ENCODE data around the gene PTTG1IP. TPM values are rescaled to one million over a fixed set of nuclear protein-coding genes. Genes with fewer than 3 reads are reported as not detected.

Gene PTTG1IP
- total RNA-seq, 2 experiments from 2014 or later, result 54.9 to 55.2 TPM

DNA sequence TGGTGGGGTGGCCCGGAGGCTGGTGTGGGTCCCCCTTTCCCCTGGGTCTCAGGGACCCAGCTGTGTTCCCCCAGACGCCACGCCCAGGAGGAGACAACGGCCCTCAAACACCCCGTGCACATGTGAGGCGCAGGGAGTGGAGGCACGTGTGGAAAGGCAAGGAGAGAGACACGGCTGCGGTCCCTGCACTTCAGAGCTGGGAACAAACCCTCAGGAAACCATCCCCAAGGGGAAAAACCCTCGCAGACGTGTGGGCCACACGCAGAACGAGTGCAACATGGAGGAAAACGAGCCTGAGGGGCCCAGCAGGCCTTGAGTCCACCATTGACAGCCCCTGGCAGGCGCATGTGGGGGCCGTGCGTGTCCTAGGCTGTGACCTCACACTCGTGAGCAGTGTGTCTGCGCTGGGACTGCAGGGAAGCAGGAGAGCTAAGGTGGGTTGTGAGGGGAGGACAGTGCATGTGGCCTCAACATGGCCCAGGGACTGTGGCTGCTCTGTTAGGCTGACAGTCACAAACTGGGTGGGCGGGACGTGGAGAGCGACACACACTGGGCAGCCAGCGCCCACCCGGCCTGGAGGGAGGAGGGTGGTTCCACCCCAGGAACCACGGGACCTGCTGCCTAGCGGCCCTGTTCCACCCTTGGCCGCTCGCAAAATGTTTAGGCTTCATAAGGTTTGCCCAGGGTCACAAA lies 27.2 kb upstream of the PTTG1IP start:
- DNase-seq (no peak), ATAC-seq (no peak)
- H3K27me3 Mint-ChIP-seq (ENCODE audit: low read depth), result no peaks in the 10 kb centered on the region
- peaks cover 4% of the 10 kb centered on the region for H3K4me1 Mint-ChIP-seq (ENCODE audit: low read depth)
- H3K4me3 Mint-ChIP-seq, result no peak overlapping the region
- ChIA-PET CTCF (no interaction called here), POLR2A (interaction anchor here (1.2 kb wide), 1 partner anchor 13 kb away, joined by 3 read pairs; no protein-coding TSS in a partner anchor)
- no peak overlapping the region for H3K27ac Mint-ChIP-seq
- peaks cover 81% of the 10 kb centered on the region for H3K36me3 Mint-ChIP-seq (ENCODE audit: low read depth)
- H3K9me3 Mint-ChIP-seq (ENCODE audit: insufficient read depth), result no peaks in the 10 kb centered on the region

DNA sequence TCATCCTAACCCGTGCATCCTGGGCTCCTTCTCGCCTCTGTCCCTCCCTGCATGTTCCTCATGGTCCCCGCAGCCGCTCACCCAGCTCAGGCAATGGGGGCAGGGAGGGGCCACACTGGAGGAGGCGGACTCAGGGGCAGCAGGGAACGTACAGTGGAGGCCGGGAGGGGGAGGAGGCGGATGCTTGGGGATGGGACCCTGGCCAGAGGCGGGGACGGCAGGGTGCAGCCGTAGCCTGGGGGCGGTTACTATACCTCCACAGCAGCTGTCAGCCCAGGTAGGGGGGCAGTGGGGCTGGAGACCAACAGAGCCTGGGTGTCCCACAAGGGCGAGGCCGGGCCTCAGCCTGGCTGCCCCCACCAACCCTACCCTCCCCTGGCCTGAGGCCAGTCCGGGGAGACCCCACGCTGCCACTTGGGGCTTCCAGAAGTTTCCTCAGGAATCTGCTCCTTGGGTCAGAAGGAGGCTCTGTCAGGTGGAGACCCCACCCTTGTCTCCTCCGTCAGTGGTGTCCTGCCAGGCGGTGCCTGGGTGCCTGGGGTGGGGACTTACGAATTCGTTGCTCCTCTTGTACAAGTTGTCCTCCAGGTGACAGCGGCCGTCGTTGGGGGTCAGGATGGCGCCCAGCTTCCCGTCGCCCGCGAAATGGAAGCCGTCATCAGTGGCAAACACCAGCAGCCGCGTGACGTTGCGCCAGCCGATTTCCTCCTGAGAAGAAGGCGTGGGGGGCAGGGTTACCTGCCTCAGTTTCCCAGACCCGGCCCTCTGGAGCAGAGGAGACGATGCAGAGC lies 26.5 kb upstream of the PTTG1IP start:
- Mint-ChIP-seq H3K4me3 (no peak overlapping the region), H3K27ac (no peak overlapping the region), H3K4me1 (ENCODE audit: low read depth) (peaks cover 4% of the 10 kb centered on the region), H3K9me3 (ENCODE audit: insufficient read depth) (no peaks in the 10 kb centered on the region), H3K36me3 (ENCODE audit: low read depth) (peaks cover 78% of the 10 kb centered on the region), H3K27me3 (ENCODE audit: low read depth) (no peaks in the 10 kb centered on the region)
- DNase-seq, result no peak
- CTCF ChIA-PET, result no interaction called here
- no peak for ATAC-seq
- POLR2A ChIA-PET, result no interaction called here

DNA sequence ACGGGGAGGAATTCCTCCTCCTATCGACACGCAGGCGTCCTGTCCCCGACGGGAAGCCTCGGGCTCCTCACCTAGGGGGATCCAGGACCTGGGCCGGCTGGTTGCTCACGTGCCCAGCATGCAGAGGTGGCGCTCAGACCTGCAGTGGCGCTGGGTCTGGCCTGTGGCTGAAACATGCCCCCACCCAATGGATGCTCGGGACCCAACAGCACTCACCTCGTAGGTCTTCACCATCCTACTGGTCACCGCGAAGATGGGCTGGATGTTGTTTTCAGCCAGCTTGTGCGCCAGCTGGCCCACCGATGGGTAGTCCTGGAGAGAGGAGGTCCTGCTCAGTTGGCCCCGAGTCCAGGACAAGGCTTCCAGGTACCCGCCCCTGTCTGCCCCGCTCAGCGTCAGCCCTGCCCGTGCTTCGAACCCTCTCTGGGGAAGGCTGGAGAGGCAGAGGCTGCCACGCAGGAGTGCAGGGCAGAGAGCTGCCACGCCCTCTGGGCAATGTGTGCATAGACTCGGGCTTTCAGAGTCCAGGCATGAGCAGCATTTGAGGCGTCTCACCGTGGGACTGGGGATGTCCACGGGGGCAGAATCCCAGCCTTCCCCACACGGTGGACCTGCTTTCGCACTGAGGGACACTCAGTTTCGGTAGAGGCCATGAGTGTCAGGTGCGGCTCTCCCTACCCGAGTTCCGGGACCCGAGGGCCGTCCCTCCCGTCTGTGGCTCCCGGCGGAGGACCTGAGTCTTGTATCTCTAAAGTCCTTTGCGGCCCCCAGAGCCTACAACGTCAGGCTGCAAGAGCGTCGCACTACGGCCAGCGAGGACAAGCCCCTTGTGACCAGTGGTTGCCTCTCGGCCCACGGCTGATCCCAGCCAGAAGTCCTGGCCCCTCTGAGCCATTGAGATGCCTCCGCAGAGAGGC lies 25.6 kb upstream of the PTTG1IP start:
- Mint-ChIP-seq H3K4me3 (no peak overlapping the region), H3K27ac (no peak overlapping the region), H3K9me3 (ENCODE audit: insufficient read depth) (no peaks in the 10 kb centered on the region), H3K4me1 (ENCODE audit: low read depth) (peaks cover 4% of the 10 kb centered on the region), H3K36me3 (ENCODE audit: low read depth) (peaks cover 76% of the 10 kb centered on the region), H3K27me3 (ENCODE audit: low read depth) (no peaks in the 10 kb centered on the region)
- DNase-seq (no peak), ATAC-seq (no peak)
- ChIA-PET POLR2A (no interaction called here), CTCF (interaction anchor here (1.0 to 1.7 kb wide), 2 partner anchors 33 to 98 kb away, joined by 4 to 6 read pairs; partner anchors contain the start of gene UBE2G2)

DNA sequence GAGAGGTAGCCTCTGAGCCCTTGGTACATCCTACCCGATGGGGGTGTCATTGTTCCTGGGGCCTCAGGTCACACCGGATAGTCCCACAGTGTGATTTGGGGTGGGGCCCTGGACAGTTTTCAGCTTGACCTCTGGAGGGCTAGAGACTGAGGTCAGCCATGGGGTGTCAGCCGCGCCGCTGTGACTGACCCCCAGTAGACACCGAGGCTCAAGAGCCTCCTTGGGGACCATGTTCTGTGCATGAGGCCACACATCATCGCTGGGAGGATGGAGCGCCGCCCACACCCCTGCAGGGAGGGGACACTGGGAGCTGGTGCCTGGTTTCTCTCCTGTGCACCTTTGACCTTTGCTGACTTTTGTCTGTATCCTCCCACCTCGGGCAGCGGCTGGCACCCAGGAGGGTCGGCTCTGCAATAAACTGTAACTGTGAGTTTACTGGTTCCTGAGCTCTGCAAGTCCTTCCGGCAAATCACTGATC lies 24.6 kb upstream of the PTTG1IP start:
- Mint-ChIP-seq H3K36me3 (ENCODE audit: low read depth) (peaks cover 72% of the 10 kb centered on the region), H3K4me1 (ENCODE audit: low read depth) (peaks cover 10% of the 10 kb centered on the region), H3K9me3 (ENCODE audit: insufficient read depth) (no peaks in the 10 kb centered on the region), H3K4me3 (no peak overlapping the region), H3K27ac (no peak overlapping the region), H3K27me3 (ENCODE audit: low read depth) (no peaks in the 10 kb centered on the region)
- ATAC-seq (no peak), DNase-seq (no peak)
- POLR2A ChIA-PET, result interaction anchor here (1.3 kb wide), 1 partner anchor 35 kb away, joined by 3 read pairs; no protein-coding TSS in a partner anchor
- CTCF ChIA-PET, result interaction anchor here (0.8 to 1.7 kb wide), 3 partner anchors 34 to 97 kb away, joined by 3 to 6 read pairs (median 4); partner anchors contain the start of gene UBE2G2

DNA sequence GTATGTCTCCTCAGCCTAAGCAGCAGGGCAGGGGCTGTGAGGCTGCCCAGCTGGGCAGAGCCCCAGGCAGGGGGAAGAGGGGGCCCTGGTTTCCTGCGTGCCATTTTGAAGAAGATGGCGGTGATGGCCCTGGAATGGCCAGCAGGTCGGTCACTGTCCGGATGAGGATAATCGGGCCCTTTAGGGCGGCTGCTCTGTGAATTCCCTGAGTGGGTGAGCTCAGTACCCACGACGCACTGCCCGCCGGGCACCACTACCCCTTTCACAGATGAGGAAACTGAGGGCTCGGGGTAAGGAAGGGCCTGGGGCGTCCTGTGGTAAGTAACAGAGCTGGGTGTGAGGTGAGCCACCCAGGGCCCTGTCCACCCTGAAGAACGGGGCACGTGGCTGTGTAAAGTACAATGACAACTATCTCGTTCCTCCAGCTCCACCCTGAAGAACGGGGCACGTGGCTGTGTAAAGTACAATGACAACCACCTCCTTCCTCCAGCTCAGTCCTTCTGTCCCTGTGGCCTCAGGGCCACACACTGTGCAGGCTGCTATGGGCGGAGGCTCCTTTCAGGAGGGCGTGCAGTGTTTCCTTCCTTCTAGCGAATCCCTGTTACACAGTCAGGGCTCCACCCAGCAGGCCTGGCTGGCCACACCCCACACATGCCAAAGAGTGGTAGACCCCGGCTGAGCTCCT lies 24.0 kb upstream of the PTTG1IP start:
- DNase-seq (no peak), ATAC-seq (no peak)
- H3K36me3 Mint-ChIP-seq (ENCODE audit: low read depth), result peaks cover 70% of the 10 kb centered on the region
- ChIA-PET CTCF (interaction anchor here (0.8 to 1.7 kb wide), 2 partner anchors 34 to 96 kb away, joined by 3 to 4 read pairs; partner anchors contain the start of gene UBE2G2), POLR2A (interaction anchor here (1.3 kb wide), 1 partner anchor 35 kb away, joined by 3 read pairs; no protein-coding TSS in a partner anchor)
- no peaks in the 10 kb centered on the region for H3K9me3 Mint-ChIP-seq (ENCODE audit: insufficient read depth)
- no peaks in the 10 kb centered on the region for H3K27me3 Mint-ChIP-seq (ENCODE audit: low read depth)
- H3K4me3 Mint-ChIP-seq, result no peak overlapping the region
- H3K27ac Mint-ChIP-seq, result no peak overlapping the region
- peaks cover 15% of the 10 kb centered on the region for H3K4me1 Mint-ChIP-seq (ENCODE audit: low read depth)

DNA sequence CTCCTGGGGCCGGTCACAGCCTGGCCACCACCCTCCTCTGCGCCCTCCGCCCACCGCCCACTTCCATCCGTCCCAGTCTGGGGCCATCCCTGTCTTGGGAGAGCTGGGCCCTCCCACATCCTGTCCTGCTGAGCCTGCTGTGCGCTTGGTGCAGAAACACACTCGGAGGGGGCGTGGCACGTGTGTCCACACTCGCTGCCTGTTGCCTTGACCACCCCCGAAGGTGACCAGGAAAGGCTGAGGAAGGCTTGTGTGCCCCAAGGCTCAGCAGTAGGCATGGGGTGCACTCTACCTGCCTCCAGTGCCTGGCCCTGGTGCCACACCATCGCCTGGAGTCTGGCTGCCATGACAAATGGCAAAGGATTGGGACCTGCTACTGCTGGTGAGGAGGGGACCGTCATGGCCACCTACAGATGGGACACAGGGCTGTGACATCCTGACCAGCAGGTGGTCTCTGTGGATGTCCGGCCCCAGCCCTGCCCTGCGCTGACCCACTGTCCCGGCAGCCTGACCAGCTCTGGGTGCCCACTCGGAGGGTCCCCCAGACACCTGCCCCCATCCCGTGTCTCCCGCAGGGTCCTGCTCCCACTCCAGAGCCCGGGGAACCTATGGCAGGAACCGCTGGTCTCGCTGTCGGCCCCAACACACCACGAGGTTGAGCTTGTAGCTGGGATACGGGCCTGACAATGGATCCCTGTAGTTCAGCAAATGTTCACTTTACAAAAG lies 23.2 kb upstream of the PTTG1IP start:
- no peak overlapping the region for H3K4me3 Mint-ChIP-seq
- H3K9me3 Mint-ChIP-seq (ENCODE audit: insufficient read depth), result no peaks in the 10 kb centered on the region
- DNase-seq, result no peak
- H3K27ac Mint-ChIP-seq, result no peak overlapping the region
- ChIA-PET CTCF (interaction anchor here (1.0 to 5.5 kb wide), 2 partner anchors 15 to 36 kb away, joined by 3 to 43 read pairs; no protein-coding TSS in a partner anchor), POLR2A (interaction anchor here (0.6 to 1.0 kb wide), 2 partner anchors 11 to 32 kb away, joined by 3 read pairs; no protein-coding TSS in a partner anchor)
- H3K36me3 Mint-ChIP-seq (ENCODE audit: low read depth), result peaks cover 69% of the 10 kb centered on the region
- no peak for ATAC-seq
- H3K27me3 Mint-ChIP-seq (ENCODE audit: low read depth), result no peaks in the 10 kb centered on the region
- peaks cover 15% of the 10 kb centered on the region for H3K4me1 Mint-ChIP-seq (ENCODE audit: low read depth)

DNA sequence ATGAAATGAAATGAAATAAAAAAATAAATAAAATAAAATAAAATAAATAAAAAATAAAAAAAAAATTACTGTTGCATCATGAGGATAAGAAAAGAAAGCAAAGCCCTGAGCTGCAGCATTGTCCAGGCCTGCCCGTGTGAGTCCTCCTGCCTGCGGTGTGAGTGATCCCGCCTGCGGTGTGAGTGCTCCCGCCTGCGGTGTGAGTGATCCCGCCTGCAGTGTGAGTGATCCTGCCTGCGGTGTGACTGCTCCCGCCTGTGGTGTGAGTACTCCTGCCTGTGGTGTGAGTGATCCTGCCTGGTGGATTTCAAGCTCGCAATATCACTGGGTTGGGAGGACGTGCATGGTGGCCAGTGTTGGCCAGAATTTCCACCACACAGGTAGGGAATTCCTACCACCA lies 22.4 kb upstream of the PTTG1IP start:
- Mint-ChIP-seq H3K4me3 (no peak overlapping the region), H3K27ac (peak overlapping the region; percentile 64), H3K27me3 (ENCODE audit: low read depth) (no peaks in the 10 kb centered on the region), H3K36me3 (ENCODE audit: low read depth) (peaks cover 66% of the 10 kb centered on the region), H3K4me1 (ENCODE audit: low read depth) (peaks cover 15% of the 10 kb centered on the region), H3K9me3 (ENCODE audit: insufficient read depth) (no peaks in the 10 kb centered on the region)
- DNase-seq, result no peak
- no peak for ATAC-seq
- CTCF ChIA-PET, result interaction anchor here (0.7 to 5.5 kb wide), 6 partner anchors 15 to 103 kb away, joined by 3 to 43 read pairs (median 4); no protein-coding TSS in a partner anchor
- POLR2A ChIA-PET, result interaction anchor here (0.6 to 2.9 kb wide), 3 partner anchors 12 to 37 kb away, joined by 3 to 9 read pairs (median 3); no protein-coding TSS in a partner anchor

DNA sequence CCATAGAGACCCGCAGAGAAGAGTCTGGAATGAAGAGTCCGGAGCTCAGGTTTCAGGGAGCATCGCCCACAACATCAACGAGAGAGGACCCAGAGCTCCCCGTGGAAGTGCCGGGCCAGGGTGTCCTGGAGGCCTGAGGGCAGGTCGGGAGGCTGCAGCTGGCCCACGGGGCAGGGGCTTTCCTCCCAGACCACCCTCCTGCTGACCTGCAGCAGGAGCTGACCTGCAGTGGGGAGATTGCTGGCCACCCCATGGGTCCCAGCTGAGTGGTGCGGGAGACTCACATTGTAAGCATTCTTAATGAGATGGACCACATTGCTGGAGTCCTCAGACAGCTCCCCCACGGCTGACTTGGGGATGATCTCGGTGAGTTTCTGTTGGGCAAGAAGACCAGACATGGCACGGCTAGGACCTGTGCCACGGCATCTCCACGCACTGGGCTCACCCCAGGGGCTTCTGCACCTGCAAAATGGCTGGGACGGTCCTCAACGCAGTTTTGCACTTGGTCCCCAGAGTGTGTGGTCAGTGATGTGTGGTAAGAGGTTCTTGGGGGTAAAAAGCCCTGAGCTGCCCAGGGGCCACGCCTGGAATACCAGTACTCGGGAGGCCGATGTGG lies 21.3 kb upstream of the PTTG1IP start:
- H3K4me1 Mint-ChIP-seq (ENCODE audit: low read depth), result peaks cover 15% of the 10 kb centered on the region
- no peak overlapping the region for H3K27ac Mint-ChIP-seq

DNA sequence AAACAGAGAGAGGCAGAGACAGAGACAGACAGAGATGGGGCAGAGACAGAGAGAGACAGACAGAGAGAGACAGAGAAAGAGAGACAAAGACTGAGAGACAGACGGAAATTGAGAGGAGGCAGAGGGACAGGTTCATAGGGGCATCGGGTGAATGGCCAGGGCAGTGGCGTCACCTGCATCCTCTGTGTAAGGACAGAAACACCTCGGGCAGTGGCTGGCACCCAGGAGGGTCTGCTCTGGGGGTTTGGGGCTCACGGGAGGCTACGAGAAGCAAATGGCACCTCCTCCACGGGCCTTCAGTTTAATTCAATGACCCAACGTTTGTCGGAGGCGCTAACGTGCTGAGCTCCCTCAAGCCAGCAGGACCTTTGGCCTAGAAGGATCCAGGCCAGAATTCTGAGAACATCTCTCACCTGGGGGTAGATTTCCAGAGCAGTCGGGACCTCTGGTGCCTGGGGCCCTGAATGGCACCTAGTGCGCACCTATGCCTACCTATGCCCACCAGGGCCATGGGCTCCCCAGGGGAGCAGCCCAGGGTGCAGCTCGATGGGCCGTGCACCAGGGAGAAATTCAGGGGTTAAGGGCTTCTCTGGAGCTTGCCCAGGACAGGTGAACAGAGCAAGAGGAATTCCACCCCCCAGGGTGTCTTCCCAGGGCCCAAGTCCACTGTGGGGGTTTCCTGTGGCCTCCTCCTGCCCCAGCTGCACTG lies 20.6 kb upstream of the PTTG1IP start:
- H3K4me1 Mint-ChIP-seq (ENCODE audit: low read depth), result peaks cover 15% of the 10 kb centered on the region
- CTCF ChIA-PET, result interaction anchor here (1.6 to 5.5 kb wide), 7 partner anchors 11 to 93 kb away, joined by 6 to 43 read pairs (median 11); partner anchors contain the start of gene PTTG1IP
- POLR2A ChIA-PET, result interaction anchor here (0.6 to 2.9 kb wide), 7 partner anchors 11 to 405 kb away, joined by 3 to 9 read pairs (median 3); no protein-coding TSS in a partner anchor

More for the DNA sequence above, 21.3 kb upstream of the PTTG1IP start:
- Mint-ChIP-seq H3K27me3 (ENCODE audit: low read depth) (no peaks in the 10 kb centered on the region), H3K9me3 (ENCODE audit: insufficient read depth) (no peaks in the 10 kb centered on the region), H3K36me3 (ENCODE audit: low read depth) (peaks cover 65% of the 10 kb centered on the region), H3K4me3 (no peak overlapping the region)
- CTCF ChIA-PET, result interaction anchor here (0.7 to 5.5 kb wide), 8 partner anchors 14 to 101 kb away, joined by 3 to 43 read pairs (median 9); partner anchors contain the start of gene PTTG1IP
- ATAC-seq, result no peak
- POLR2A ChIA-PET, result interaction anchor here (0.6 to 2.9 kb wide), 7 partner anchors 10 to 404 kb away, joined by 3 to 9 read pairs (median 3); no protein-coding TSS in a partner anchor
- DNase-seq, result no peak

More for the DNA sequence above, 20.6 kb upstream of the PTTG1IP start:
- no peak for DNase-seq
- H3K4me3 Mint-ChIP-seq, result no peak overlapping the region
- H3K27me3 Mint-ChIP-seq (ENCODE audit: low read depth), result no peaks in the 10 kb centered on the region
- H3K27ac Mint-ChIP-seq, result peak overlapping the region; percentile 71
- peaks cover 64% of the 10 kb centered on the region for H3K36me3 Mint-ChIP-seq (ENCODE audit: low read depth)
- no peak for ATAC-seq
- no peaks in the 10 kb centered on the region for H3K9me3 Mint-ChIP-seq (ENCODE audit: insufficient read depth)
